Stimulated activated CD8-positive, alpha-beta memory T cell treated with anti-CD3 and anti-CD28 coated beads, Interleukin-7, amount 100 ng/mL, for 1 hour (primary cell): ENCODE results near the gene CMBL.
"Not testable (repeated sequence)": the region's sequence is repeated elsewhere in the genome, so short reads cannot be mapped to it uniquely, and the experiment has no call there.

Experiments
- DNase-seq, 2 donors: peaks; one replicate each; pipeline ENCODE4 v3.0.0-alpha.2; 2020; ENCODE audit warnings: low read depth in 2 of 2

Gene CMBL

DNA sequence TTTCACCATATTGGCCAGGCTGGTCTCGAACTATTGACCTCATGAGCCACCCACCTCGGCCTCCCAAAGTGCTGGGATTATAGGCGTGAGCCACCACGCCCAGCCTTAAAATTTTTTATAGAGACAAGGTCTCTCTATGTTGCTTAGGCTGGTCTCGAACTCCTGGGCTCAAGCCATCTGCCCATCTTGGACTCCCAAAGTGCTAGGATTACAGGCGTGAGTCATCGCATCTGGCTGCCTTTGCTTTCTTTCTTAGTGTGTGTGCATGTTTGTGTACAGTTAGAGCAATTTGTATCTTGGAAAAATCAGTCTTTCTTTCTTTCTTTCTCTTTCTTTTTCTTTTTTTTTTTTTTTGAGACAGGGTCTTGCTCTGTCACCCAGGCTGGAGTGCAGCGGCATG, 22.3 kb downstream of the CMBL start:
- DNase-seq: not testable (repeated sequence)

DNA sequence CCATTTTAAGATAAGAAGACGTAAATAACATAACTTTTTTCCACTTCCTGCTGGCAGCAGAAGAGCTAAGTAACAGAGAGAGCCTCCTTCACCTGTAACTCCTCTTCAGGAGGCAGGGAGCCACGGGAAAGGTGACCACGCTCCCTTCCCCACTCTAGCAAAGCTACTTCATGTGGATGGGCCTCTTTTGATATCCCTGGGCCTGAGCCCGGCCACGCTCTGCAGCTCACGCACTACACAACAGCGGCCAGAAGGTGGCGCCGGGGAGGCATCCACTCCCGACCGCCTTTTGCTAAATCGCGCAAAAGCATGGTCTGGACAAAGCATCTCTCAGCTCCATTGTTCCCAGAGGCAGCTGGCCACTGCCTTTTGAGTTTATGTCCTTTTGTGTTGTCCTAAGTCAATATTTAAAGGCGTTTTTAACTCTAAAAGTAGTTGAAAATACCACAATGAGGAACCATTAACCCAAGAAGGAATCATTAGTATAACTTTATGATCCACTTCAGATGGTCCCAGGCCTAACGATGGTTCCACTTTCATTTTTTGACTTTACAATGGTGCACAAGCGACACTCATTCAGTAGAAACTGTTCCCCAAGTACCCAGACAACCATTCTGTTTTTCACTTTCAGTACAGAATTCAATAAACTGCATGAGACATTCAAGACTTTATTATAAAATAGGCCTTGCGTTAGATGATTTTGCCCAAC, 23.6 kb downstream of the CMBL start:
- DNase-seq: peak; percentile 56 to 65

DNA sequence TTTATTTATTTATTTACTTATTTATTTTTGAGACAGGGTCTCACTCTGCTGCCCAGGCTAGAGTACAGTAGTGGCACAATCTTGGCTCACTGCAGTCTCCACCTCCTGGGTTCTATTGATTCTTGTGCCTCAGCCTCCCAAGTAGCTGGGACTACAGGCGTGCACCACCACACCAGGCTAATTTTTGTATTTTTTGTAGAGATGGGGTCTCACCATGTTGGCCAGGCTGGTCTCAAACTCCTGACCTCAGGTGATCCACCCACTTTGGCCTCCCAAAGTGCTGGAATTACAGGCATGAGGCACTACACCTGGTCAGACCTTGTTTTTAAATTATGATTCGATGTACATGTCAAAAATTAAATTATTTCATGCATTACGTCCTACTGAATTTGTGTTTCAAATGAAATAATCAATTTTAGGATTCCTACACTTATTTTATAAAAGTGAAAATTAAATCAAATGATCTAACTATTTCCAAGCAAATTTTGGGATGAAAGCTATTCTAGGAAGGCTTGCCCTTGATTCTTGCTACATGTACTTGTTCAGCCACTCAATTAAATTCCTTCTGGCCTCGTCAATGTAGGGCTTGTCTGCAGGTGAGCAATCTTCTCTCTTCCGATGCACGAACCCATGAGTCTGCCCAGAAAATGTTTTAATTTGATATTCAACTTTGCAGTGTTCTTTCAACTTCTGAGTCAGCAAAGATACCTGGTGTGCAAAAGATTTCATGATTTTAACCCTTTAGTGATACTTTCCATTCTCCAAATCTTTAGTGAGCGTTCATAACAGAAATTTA, 27.6 kb downstream of the CMBL start:
- no peak for DNase-seq

DNA sequence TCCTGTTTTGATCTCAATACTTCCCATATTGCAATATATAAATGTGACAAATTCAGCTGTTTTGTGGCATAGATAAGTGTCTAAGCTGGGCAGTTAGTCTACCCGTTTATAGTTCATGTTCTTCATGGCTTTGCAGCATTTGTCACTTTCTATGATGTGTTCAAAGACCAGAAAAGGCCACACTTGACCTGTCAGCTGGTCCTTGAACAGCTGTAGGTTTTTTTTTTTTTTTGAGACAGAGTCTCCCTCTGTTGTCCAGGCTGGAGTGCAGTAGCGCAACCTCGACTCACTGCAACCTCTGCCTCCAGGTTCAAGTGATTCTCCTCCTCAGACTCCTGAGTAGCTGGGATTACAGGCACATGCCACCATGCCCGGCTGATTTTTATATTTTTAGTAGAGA, 28.4 kb downstream of the CMBL start:
- no peak for DNase-seq

DNA sequence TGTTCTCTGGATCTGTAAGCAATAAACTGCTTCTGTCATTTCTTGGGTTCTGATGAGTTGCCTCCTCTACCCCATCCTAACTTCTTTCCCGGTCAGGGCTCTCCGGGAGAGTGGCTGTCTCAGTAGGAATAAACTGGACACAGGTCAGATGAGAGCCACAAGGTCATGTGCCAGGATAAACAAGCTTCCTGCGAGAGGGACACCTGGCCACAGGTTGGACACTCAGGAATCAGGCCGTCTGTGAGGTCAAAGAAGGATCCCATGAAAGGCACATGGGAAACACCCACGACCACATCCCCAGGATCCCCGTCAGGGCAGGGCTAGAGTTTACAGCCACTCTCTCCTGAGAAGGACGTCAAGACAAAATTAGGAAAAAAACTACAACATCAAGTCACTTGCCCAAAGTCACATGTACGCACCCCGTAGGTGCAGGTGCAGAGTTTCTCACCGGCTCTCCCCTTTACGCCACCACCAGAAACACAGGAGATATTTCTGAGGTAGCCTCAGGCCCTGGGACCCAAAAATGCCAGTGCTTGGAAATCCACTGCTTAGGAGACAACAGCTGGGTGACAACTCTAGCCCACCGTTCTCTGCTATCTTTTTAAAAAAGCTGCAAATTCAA, 28.9 kb downstream of the CMBL start:
- no peak for DNase-seq

DNA sequence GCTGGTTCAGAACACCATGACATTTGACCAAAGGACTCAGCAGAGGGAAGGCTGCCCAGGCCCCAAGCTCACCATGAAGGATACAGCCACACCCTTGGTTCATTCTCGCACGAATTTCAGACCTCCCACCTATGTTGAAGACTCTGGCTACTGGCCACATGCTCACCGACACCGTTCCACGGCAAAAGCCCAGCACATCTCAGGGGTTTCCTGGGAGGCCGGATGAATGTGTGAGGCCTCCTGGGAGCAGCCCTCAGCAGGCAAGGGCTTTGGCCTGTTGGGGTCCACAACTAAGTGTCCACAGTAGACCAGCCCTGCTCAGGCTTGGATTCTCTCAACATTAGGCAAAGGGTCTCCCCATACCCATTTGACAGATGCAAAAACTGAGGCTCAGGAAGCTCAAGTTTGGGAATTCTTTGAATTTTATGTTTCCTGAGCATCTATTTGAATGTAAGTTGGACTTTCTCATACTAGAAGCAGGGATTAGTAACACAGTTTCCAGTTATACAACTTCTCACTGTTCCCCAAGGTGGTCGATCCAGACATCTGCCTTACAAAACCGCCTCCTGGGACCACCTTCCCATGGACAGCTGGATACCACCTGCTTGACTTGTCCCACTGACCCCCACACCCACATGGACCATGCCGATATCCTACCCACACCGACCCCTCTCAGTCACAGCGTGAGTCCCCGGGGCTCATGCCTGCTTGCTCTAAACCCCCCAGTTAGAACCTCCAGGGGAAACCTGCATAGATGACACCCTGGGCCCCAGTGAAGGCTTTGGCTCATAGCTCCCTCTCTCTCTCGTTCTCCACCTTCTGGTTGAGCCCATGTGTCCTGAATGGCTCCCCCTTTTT, 29.7 kb downstream of the CMBL start:
- DNase-seq: no peak

DNA sequence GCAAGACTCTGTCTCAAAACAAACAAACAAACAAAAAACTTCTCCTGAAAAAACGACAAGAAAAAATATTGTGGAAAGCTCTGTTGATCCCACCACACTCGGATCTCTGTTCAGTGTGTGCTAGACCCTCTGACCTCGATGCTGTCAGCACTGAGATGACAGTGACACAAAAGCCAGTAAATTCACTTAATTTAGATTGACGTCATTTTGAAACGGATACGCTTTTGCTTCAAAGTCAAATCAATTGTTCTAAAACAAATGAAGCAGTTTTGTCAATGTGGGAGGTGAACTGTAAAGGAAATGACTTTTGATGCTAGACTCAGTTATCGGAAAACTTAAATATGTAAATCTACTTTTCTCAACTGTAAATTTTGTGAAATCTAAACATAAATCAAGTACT, 31.0 kb downstream of the CMBL start:
- DNase-seq: no peak

DNA sequence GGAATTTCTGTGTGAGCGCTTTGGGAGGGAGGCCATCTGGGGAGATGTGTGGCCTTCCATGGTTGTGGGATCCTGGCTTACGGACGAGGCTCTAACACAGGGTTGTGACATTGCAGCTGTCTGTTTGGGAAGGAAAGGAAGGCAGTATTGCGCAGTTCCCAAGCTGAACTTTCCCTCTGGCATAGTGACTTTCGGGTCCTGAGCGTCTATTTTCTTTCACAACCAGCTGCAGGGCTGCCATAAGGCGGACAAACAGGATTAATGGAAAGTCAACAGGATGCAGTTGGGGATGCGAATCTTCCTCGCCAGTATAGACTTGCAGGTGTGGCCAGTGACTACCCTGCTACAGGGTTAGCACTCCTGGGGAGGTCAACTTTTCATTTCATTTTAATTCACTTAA, 31.7 kb downstream of the CMBL start:
- DNase-seq: no peak

DNA sequence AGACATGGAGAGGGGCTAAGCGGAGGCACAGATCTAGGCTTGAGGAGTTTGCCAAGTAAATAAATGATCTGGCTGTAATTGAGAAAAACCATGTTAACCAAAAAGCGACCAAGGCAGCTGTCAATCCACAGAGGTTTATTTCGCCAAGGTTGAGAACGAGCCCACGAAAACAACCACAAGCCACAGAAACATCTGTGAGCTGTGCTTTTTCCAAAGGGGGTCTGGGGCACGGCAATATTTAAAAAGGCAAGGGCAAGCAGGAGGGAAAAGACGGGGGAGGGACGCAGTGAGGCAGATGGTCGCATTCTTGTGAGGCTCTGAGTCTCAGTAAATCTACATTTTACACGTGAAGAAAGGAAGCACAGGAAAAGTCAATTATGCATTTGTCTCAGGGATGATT, 32.2 kb downstream of the CMBL start:
- DNase-seq: no peak

DNA sequence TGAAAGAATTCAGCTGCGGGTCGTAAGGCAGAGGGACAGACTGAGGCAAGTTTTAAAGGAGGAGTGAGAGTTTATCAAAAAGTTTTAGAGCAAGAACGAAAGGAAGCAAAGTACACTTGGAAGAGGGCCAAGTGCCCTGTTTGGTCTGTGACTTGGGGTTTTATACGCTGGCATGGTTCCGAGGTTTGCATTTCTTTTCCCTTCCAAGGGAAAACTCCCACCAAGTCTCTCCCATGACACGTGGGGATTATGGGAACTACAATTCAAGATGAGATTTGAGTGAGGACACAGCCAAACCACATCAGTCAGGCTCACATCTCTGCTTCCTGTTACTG, 34.9 kb downstream of the CMBL start:
- DNase-seq: not testable (repeated sequence)

DNA sequence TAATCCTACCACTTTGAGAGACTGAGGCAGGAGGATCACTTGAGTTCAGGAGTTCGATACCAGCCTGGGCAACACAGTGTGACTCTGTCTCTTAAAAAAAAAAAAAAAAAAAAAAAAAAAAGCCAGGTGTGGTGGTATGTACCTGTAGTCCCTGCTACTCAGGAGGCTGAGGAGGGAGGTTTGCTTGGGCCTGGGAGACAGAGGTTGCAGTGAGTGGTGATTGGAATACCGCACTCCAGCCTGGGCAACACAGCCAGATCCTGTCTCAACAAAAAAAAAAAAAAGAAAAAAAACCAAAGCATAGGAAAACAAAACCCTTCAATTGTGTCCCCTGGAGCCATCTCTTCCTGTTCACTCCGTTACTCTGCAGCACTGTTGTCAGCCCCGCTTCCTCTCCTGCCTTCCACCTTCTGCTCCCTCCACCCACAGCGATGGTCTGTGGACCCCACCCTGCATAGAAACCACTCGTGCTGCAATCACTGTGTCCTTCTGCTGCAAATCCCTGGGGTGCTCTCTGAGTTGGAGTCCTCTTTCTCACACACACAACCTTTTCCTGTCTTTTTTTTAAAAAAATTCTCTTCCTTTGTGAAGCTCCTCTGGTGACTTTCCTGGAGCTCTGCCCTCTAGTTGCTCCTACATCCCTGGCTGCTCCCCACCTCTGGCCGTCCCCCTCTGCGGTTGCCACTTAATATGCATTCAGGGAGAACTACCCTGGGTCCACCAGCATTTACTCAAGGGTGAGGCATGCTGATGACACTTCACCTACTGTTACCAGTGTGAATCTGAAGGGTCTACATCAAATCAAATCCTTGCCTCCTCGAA, 35.4 kb downstream of the CMBL start:
- DNase-seq: no peak

DNA sequence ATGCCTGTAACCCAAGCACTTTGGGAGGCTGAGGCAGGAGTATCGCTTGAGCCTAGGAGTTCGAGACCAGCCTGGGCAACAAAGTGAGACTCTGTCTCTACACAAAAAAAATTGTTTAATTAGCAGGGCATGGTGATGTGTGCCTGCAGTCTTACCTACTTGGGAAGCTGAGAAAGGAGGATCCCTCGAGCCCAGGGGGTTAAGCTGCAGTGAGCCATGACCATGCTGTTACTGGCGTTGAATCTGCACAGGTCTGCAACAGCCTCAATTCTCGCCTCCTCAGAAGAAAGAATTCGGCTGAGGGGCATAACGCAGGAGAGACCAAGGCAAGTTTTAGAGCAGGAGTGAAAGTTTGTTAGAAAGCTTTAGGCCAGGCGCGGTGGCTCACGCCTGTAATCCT, 39.6 kb downstream of the CMBL start:
- no peak for DNase-seq

DNA sequence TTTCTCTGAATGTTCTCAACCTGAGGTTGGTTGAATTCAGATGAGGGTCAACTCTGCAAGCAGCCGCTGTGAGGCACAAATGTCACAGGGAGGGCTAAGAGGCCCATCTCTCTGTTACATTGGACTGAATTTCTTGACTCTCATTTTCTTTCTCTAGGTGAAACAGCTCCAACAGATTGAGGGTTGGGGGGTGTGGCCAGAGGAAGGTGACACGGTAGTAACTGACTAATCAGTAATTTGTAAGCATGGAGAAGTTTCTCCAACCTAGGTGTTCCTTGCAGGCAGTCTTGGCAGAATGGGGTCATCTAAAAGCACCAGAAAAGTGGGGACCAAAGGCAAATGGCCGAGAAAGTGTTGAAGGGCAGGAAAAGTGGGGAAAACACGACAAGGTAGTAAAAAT, 40.9 kb downstream of the CMBL start:
- DNase-seq: no peak

DNA sequence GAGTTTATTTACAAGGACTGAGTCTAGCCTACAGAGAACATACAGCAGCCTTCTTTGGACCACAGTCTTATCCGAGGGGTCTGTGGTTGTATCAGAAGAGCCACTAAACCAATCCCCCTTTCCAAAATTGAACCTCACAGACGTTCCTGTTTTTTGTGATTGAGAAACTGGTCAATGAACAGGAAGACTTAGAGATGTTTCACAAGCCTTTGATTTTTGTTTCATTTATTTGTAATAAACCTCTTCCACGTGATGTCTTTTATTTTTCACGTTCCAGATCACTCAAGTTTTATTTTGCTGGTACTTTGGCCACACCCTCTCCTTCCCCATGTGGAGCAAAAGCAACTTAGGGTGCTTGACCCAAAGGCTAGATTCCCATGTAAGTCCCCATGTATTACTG, 41.6 kb downstream of the CMBL start:
- no peak for DNase-seq

DNA sequence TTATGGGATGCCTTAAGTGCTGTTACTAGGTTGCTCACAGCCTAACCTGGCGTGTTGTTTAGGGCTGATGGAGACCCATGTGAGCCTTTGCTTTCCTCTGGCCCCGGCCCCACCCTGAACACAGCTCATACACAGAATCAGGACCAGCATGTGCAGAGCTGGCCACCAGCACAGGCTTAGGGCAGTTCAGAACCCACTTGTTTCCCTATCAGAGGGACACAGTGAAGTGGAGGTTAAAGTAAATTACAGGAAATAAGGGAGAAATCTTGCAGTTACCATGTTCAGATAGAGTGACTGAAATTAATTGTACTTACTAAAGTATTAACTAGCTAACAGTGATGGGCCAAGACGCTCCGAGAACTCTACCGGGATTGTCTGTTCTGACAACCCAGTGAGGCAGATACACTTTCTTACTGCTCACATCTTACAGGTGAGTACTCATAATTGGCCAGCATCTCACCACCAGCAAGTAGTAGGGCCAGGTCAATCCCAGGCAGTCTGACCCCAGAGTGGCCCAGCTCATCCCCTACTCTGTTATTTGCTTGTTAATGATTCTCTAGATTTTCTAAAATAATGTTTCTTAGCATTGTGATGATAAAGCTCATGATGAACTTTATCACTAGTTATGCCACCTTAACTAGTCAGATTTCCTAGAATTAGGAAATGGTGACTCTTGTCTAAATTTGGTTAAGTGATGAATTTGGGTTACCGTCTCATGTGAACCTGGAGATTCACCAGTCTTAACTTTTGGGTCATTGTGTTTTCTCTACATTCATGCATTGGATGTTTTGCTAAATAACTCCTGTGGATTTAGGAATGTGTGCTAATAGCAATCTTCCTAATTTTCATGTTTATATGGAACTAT, 42.2 kb downstream of the CMBL start:
- no peak for DNase-seq

DNA sequence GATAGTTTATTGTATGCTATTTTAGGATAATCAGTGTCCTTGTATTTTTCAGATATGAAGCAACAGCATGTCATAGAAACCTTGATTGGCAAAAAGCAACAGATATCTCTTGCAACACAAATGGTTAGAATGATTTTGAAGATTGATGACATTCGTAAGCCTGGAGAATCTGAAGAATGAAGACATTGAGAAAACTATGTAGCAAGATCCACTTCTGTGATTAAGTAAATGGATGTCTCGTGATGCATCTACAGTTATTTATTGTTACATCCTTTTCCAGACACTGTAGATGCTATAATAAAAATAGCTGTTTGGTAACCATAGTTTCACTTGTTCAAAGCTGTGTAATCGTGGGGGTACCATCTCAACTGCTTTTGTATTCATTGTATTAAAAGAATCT, 43.1 kb downstream of the CMBL start:
- DNase-seq: no peak

DNA sequence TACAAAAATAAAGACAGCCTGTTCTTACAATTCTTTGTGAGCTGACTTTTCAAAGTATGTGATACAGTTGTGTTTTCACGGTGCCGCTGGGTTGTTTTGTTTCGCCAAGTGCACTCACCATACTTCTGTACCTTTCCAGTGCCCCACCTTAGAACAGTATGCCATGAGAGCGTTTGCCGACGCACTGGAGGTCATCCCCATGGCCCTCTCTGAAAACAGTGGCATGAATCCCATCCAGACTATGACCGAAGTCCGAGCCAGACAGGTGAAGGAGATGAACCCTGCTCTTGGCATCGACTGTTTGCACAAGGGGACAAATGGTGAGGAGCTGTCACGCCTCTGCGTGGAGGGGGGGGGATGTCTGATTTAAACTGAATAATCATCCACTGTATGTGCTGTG, 44.7 kb downstream of the CMBL start:
- no peak for DNase-seq

DNA sequence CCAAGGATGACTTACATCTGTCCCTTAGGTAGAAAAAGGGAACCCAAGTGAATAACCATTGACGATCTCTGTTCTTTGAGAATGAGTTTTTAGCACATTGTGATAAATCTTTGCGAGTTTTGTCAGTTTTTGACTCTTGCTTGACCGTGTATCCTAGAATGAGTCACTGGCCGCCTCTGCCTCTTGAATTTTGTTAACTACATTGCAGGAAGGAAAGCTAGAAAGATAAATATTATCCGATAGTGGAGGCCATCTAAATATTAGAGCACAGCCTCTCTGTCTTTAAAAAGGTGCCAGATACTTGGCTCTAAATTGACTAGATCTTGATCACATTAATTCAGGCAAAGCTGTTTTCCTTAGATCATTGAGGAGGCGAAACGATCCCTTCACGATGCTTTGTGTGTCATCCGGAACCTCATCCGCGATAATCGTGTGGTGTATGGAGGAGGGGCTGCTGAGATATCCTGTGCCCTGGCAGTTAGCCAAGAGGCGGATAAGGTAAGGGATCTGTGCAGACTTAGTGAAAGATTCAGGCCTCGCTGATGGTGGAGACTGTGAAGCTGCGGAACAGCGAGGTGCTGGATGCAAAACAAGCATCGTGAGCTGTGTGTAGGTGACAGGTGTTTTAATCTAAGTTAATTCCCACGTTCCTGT, 45.5 kb downstream of the CMBL start:
- no peak for DNase-seq

DNA sequence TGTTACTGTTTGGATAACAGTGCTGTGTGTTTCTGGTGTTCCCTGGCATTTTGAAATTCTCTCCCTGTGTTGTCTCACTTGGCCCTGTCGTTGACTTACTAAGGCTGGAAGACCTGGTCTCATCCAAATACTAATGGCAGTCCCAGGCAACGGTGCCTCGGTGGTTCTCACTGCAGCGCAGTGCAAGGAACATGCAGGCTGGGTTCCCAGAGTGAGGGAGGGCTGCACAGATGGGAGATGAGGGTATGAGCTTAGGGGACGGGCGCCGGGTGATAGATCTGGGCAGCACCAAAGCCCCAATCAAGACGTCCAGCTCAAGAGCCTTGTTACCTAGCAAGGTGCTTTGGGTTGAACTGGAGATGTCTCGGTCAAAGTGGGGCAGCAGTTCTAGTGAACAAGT, 46.6 kb downstream of the CMBL start:
- DNase-seq: no peak

DNA sequence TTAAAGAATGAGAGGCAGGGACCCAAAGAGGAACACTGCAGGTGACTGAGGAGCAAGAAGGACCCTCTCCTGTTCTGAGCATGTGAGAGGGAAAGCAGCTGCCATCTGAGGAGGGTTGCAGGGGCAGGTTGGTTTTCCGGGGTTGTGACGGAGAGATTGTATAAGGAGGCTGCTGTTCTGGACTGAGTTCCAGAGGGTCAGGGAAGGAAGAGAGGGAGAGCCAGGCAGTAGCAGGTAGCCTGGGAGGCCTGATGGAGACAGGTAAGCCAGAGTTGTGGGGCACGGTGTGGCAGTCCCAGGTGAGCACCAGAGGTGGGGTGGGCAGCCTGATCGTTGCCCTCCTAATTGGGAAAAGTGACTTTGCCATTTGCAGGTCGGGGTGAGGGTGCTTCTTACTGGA, 47.8 kb downstream of the CMBL start:
- no peak for DNase-seq
